Loucy (cell line): ENCODE measurements around the gene NPY.

Experiments used
- H2AFZ ChIP-seq: fragments of 200-600 bp; sonication (generic); 2 replicates; pipeline ENCODE4 v1.6.0; 2016; ENCODE audit warnings: antibody characterized with exemption, mild to moderate bottlenecking, low read length, moderate library complexity
- H3F3A ChIP-seq: fragments of 200-600 bp; 2 replicates; pipeline ENCODE4 v1.6.0; 2016; ENCODE audit warnings: antibody characterized with exemption, low read depth, mild to moderate bottlenecking
- H3K27me3 ChIP-seq: fragments of 200-600 bp; sonication (generic); 2 replicates; pipeline ENCODE4 v1.6.1; 2014; ENCODE audit warnings: low read length, mild to moderate bottlenecking; ENCODE audit not compliant: insufficient read depth, poor library complexity, severe bottlenecking
- H3K36me3 ChIP-seq: fragments of 200-600 bp; sonication (generic); 2 replicates; pipeline ENCODE4 v1.6.1; 2016; ENCODE audit warnings: low read length; ENCODE audit not compliant: insufficient read depth
- H3K4me1 ChIP-seq: fragments of 200-600 bp; sonication (generic); 2 replicates; pipeline ENCODE4 v1.5.1; 2014; ENCODE audit warnings: low read length, mild to moderate bottlenecking; ENCODE audit not compliant: insufficient read depth, poor library complexity, severe bottlenecking
- H3K4me2 ChIP-seq: fragments of 200-600 bp; sonication (generic); 2 replicates; pipeline ENCODE4 v1.6.0; 2014; ENCODE audit warnings: antibody characterized with exemption, low read length, low read depth, mild to moderate bottlenecking; ENCODE audit not compliant: poor library complexity, severe bottlenecking
- H3K4me3 ChIP-seq: fragments of 200-600 bp; sonication (generic); 2 replicates; pipeline ENCODE4 v1.5.1; 2014; ENCODE audit warnings: low read length, mild to moderate bottlenecking, mixed read lengths; ENCODE audit not compliant: poor library complexity, severe bottlenecking
- H3K79me2 ChIP-seq: fragments of 200-600 bp; sonication (generic); 2 replicates; pipeline ENCODE4 v1.6.1; 2014; ENCODE audit warnings: low read length; ENCODE audit not compliant: insufficient read depth
- H3K9ac ChIP-seq: fragments of 200-600 bp; sonication (generic); 2 replicates; pipeline ENCODE4 v1.6.0; 2014; ENCODE audit warnings: mild to moderate bottlenecking, low read depth, low read length, moderate library complexity; ENCODE audit not compliant: poor library complexity, severe bottlenecking
- H3K9me2 ChIP-seq: fragments of 200-600 bp; sonication (generic); replicated peaks from 2 replicates; pipeline ENCODE4 v1.6.1; 2016; ENCODE audit warnings: low read depth, low read length, mixed read lengths
- H3K9me3 ChIP-seq: fragments of 200-600 bp; sonication (generic); 2 replicates; pipeline ENCODE4 v1.6.1; 2014; ENCODE audit warnings: mild to moderate bottlenecking, antibody characterized with exemption, low read length, low read depth; ENCODE audit not compliant: insufficient read depth
- H4K20me1 ChIP-seq: fragments of 200-600 bp; sonication (generic); 2 replicates; pipeline ENCODE4 v1.6.0; 2014; ENCODE audit warnings: antibody characterized with exemption, low read length, mild to moderate bottlenecking; ENCODE audit not compliant: insufficient read depth, poor library complexity, severe bottlenecking
- EZH2phosphoT487 ChIP-seq: fragments of 200-600 bp; IDR thresholded peaks from 2 replicates; pipeline ENCODE4 v1.6.1; 2018; ENCODE audit warnings: antibody characterized with exemption, mild to moderate bottlenecking, moderate library complexity, borderline replicate concordance
- TF ChIP-seq, protein P1 (sequence below): fragments of 200-600 bp; sonication (generic); conservative IDR thresholded peaks from 2 replicates; pipeline ENCODE4 v1.5.1; 2014; ENCODE audit warnings: mild to moderate bottlenecking, antibody characterized with exemption, low read length

Gene NPY

DNA sequence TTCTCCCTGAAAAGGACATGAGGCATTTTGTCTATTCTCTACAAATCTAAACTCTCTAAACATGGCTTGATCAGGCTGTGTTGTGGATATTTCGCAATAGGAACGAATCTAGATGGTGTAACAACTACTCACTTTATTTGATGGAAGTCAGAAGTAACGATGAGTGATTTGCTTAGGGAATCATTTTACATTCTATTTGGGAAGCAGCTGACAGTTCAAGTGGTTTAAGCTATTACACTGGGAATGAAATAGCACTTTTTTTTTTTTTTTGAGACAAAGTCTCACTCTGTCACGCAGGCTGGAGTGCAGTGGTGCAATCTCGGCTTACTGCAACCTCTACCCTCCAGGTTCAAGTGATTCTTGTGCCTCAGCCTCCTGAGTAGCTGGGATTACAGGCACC is 44.1 kb downstream of the NPY start:
- no peak for TF ChIP-seq EZH2phosphoT487
- TF ChIP-seq, protein P1, sequence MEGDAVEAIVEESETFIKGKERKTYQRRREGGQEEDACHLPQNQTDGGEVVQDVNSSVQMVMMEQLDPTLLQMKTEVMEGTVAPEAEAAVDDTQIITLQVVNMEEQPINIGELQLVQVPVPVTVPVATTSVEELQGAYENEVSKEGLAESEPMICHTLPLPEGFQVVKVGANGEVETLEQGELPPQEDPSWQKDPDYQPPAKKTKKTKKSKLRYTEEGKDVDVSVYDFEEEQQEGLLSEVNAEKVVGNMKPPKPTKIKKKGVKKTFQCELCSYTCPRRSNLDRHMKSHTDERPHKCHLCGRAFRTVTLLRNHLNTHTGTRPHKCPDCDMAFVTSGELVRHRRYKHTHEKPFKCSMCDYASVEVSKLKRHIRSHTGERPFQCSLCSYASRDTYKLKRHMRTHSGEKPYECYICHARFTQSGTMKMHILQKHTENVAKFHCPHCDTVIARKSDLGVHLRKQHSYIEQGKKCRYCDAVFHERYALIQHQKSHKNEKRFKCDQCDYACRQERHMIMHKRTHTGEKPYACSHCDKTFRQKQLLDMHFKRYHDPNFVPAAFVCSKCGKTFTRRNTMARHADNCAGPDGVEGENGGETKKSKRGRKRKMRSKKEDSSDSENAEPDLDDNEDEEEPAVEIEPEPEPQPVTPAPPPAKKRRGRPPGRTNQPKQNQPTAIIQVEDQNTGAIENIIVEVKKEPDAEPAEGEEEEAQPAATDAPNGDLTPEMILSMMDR: no peak
- no peaks in the 10 kb centered on the region for H3K9me2 ChIP-seq
- no peaks in the 10 kb centered on the region for H3F3A ChIP-seq
- no peak overlapping the region for H3K4me2 ChIP-seq
- H2AFZ ChIP-seq: no peak overlapping the region
- no peaks in the 10 kb centered on the region for H3K4me1 ChIP-seq
- no peaks in the 10 kb centered on the region for H3K9me3 ChIP-seq
- no peak overlapping the region for H3K9ac ChIP-seq
- H3K79me2 ChIP-seq: no peaks in the 10 kb centered on the region
- H3K27me3 ChIP-seq: no peaks in the 10 kb centered on the region
- no peak overlapping the region for H3K4me3 ChIP-seq
- no peaks in the 10 kb centered on the region for H4K20me1 ChIP-seq
- no peaks in the 10 kb centered on the region for H3K36me3 ChIP-seq

- Histone ChIP-seq H3K9me2 (no peaks in the 10 kb centered on the region), H3K79me2 (no peaks in the 10 kb centered on the region), H4K20me1 (no peaks in the 10 kb centered on the region), H3K27me3 (no peaks in the 10 kb centered on the region), H3K4me1 (no peaks in the 10 kb centered on the region), H3K36me3 (no peaks in the 10 kb centered on the region), H3K9me3 (no peaks in the 10 kb centered on the region), H3K9ac (no peak overlapping the region), H3K4me2 (no peak overlapping the region), H3K4me3 (no peak overlapping the region), H2AFZ (no peak overlapping the region), H3F3A (no peaks in the 10 kb centered on the region)
- no peak for TF ChIP-seq EZH2phosphoT487
- TF ChIP-seq, protein P1: no peak
These were observed 44.9 kb downstream of the NPY start for GRCh38 chr7:24328894-24329293.

DNA sequence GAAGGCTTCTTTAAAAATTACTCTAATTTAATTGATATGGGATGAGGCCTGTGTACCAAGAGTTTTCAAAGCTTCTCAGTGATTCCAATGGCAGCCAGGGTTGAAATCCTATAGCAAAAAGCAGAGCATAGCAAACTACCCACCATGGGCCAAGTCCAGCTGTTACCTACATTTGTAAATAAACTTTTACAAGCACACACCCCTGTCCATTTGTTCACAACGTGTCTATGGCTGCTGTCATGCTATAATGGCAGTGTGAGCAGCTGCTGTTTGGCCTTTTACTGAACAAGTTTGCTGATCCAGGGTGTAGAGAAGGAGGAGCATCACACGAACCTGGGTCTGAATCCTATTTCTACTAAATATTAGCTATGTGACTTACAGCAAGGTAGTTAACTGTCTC is 50.0 kb downstream of the NPY start:
- TF ChIP-seq, protein P1: no peak
- no peak for TF ChIP-seq EZH2phosphoT487

More for the DNA sequence above, 50.0 kb downstream of the NPY start:
- Histone ChIP-seq H3K27me3 (no peaks in the 10 kb centered on the region), H4K20me1 (no peaks in the 10 kb centered on the region), H3K4me1 (no peaks in the 10 kb centered on the region), H2AFZ (no peak overlapping the region), H3K36me3 (no peaks in the 10 kb centered on the region), H3K4me2 (no peak overlapping the region), H3K9me2 (no peaks in the 10 kb centered on the region), H3K9ac (no peak overlapping the region), H3K9me3 (no peaks in the 10 kb centered on the region), H3K4me3 (no peak overlapping the region), H3F3A (no peaks in the 10 kb centered on the region), H3K79me2 (no peaks in the 10 kb centered on the region)
